ENCODE data around the gene HSFX3.

HSFX3 gene

DNA sequence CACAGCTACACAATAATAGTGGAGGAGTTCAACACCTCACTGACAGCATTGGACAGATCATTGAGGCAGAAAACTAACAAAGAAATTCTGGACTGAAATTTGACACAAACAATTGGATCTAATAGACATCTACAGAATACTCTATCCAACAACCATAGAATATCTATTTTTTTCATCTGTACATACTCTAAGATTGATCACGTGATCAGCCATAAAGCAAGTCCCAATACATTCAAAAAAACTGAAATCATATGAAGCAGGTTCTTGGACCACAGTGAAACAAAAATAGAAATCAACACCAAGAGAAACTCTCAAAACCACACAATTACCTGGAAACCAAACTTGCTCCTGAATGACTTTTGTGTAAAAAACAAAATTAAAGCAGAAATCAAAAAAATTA is 32.4 kb downstream of the HSFX3 start:
- no peak overlapping the region for H3K4me3 ChIP-seq (ENCODE audit: low read depth, low read length)
- TF ChIP-seq, protein P1, sequence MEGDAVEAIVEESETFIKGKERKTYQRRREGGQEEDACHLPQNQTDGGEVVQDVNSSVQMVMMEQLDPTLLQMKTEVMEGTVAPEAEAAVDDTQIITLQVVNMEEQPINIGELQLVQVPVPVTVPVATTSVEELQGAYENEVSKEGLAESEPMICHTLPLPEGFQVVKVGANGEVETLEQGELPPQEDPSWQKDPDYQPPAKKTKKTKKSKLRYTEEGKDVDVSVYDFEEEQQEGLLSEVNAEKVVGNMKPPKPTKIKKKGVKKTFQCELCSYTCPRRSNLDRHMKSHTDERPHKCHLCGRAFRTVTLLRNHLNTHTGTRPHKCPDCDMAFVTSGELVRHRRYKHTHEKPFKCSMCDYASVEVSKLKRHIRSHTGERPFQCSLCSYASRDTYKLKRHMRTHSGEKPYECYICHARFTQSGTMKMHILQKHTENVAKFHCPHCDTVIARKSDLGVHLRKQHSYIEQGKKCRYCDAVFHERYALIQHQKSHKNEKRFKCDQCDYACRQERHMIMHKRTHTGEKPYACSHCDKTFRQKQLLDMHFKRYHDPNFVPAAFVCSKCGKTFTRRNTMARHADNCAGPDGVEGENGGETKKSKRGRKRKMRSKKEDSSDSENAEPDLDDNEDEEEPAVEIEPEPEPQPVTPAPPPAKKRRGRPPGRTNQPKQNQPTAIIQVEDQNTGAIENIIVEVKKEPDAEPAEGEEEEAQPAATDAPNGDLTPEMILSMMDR (IDR thresholded peaks at IDR 0.05; ENCODE audit: low read depth, low read length) = no peak

DNA sequence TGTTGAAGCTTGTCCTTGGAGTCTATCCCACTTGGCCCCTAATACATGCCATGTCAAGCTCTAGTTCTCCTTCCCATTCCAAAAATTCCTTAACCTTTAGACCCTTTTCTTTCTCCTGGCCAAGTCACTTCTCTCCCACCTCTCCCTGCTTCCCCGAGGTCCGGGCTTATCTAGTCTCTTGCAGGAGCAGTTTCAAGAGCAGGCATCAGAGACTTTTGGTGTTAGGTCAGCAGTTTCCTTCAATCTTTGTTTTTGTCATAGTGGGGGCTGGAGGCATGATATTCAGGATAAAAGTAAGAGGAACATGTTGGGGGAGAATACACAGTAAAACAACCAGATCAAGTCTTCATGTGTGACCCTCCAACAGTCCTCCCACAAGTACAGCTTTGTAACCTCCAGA is 33.1 kb downstream of the HSFX3 start:
- TF ChIP-seq, protein P1 (IDR thresholded peaks at IDR 0.05; ENCODE audit: low read depth, low read length) = no peak
- H3K4me3 ChIP-seq (ENCODE audit: low read depth, low read length) = no peak overlapping the region

GRCh38 chrX:149515954-149516602 is 33.6 kb downstream of the HSFX3 start:
- H3K4me3 ChIP-seq (ENCODE audit: low read depth, low read length) = no peak overlapping the region
- TF ChIP-seq, protein P1 (IDR thresholded peaks at IDR 0.05; ENCODE audit: low read depth, low read length) = no peak

DNA sequence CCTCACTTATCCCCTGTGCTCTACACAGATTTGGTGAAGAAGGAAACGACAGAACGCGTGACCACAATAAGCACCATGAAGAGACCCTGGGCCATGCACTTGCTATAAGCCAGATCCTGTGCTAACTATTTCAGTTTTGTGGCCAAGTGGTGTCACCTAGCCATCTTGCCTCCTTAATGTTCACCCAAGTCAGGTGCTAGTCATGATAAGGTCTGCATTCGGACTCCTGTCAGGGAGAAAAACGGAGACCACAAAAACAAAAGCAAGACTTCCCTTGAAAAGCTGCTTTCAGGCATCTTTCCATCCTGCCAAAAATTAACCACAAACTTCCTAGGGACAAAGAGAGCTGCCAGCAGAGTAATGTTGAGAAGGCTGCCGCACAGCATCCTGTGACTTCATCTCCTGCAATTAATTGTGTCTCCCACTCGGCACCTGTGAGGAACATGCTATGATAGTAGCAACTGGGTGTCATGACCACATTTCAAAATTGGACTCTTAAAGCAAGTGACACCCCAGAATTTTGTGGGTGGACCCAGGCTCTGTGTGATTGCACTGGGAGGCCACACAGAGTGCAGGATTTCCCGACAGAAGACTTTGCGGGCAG is 35.8 kb downstream of the HSFX3 start:
- no peak overlapping the region for H3K4me3 ChIP-seq (ENCODE audit: low read depth, low read length)
- TF ChIP-seq, protein P1 (IDR thresholded peaks at IDR 0.05; ENCODE audit: low read depth, low read length) = no peak

DNA sequence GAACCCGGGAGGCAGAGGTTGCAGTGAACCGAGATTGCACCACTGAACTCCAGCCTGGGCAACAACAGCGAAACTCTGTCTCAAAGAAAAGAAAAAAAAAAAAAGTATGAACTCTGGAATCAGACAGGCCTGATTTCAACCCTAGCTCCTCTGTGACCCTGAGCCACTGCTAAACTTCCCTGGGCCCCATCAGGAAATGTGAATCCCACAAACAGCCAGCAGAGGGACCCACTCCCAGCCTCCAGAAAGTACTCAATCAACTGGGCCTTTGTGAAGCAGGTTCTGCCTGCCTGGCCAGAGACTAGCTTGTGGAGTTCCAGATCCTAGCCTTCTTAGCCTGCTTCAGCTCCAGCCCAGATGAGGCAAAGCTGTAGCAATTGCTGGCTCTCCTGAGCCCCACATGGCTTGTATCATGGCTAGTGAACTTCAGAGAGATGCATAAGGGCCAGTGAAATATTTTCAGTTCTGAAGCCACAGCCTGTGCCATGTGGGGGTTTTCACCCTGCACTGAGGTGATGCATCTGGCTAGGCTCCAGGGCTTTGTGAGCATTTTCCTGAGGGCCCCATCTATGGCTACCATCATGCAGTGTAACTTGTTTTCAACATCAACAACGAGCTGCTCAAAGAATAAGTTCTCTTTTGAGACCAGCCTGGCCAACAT is 37.4 kb downstream of the HSFX3 start:
- H3K4me3 ChIP-seq (ENCODE audit: low read depth, low read length) = no peak overlapping the region
- TF ChIP-seq, protein P1 (IDR thresholded peaks at IDR 0.05; ENCODE audit: low read depth, low read length) = peak; percentile 52; the same call in 1 of the 2 replicates

DNA sequence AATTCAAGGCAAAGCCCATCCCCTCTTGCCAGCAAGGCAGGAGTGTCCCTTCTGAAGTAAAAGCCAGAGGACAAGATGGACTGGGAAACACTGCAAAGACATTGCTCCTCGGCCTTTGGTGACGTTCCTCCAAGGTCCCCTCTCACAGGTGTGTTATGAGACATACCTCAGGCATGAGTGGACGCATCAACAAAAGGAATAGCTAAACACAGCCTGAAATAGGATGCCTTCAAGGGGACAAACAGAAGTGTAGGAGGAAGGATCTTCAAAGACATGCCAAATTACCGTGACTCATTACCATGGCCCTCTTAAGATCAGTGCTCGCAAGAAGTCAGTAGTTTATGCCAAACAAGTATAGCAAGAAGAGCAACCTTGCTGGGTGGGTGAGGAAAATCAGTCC is 38.6 kb downstream of the HSFX3 start:
- TF ChIP-seq, protein P1 (IDR thresholded peaks at IDR 0.05; ENCODE audit: low read depth, low read length) = no peak
- H3K4me3 ChIP-seq (ENCODE audit: low read depth, low read length) = no peak overlapping the region

GRCh38 chrX:149510386-149510785 is 39.3 kb downstream of the HSFX3 start:
- TF ChIP-seq, protein P1 (IDR thresholded peaks at IDR 0.05; ENCODE audit: low read depth, low read length) = no peak
- H3K4me3 ChIP-seq (ENCODE audit: low read depth, low read length) = no peak overlapping the region
